H1 (cell line): ENCODE measurements around the gene PYGB. TPM values are rescaled to one million over a fixed set of nuclear protein-coding genes. Genes with fewer than 3 reads are reported as not detected.

Experiments used
- CTCF ChIA-PET: fragments of 300-600 bp; sonication (Branson Sonifier 250); formaldehyde crosslinking; loops from one replicate; lab custom pipeline; 2021; ENCODE audit not compliant: partially characterized antibody; lab: Charles Lee
- POLR2A ChIA-PET: fragments of 300-600 bp; sonication (Branson Sonifier 250); formaldehyde crosslinking; loops from one replicate; lab custom pipeline; 2021; ENCODE audit warnings: inconsistent platforms; ENCODE audit not compliant: partially characterized antibody; lab: Charles Lee
- DNase-seq, 2 experiments: peaks; one replicate each; pipeline versions ENCODE4 v3.0.0 to v3.0.0-alpha.2; 2010 to 2022; ENCODE audit warnings: low spot score in 2 of 2, low read depth in 1 of 2, mixed read lengths in 1 of 2
- FAIRE-seq: peaks from 2 replicates; lab custom pipeline; 2011; peaks lifted over from hg19 to GRCh38; lab: Jason Lieb, UNC
- H2AFZ ChIP-seq: 2 replicates; pipeline ENCODE4 v1.8.1; 2012; ENCODE audit warnings: low read length, inconsistent platforms
- H2AK5ac ChIP-seq: 2 replicates; pipeline ENCODE4 v1.6.1; 2013; ENCODE audit warnings: low read depth, low read length
- H2BK120ac ChIP-seq: replicated peaks from 2 replicates; pipeline ENCODE3; 2013; ENCODE audit warnings: low read depth, low read length, inconsistent platforms
- H2BK12ac ChIP-seq: 2 replicates; pipeline ENCODE4 v1.6.1; 2013; ENCODE audit warnings: low read depth, low read length
- H2BK15ac ChIP-seq: 2 replicates; pipeline ENCODE4 v1.6.1; 2013; ENCODE audit warnings: low read length
- H2BK20ac ChIP-seq: 2 replicates; pipeline ENCODE4 v1.6.1; 2013; ENCODE audit warnings: low read length
- H2BK5ac ChIP-seq: 2 replicates; pipeline ENCODE4 v1.6.1; 2013; ENCODE audit warnings: low read depth, low read length
- H3K14ac ChIP-seq: 2 replicates; pipeline ENCODE4 v1.6.1; 2013; ENCODE audit warnings: inconsistent platforms; ENCODE audit not compliant: insufficient read length
- H3K18ac ChIP-seq: 2 replicates; pipeline ENCODE4 v1.6.1; 2013; ENCODE audit warnings: low read length; ENCODE audit errors: extremely low read depth
- H3K23ac ChIP-seq: 2 replicates; pipeline ENCODE4 v1.6.1; 2013; ENCODE audit warnings: inconsistent platforms; ENCODE audit not compliant: insufficient read length
- H3K23me2 ChIP-seq: 2 replicates; pipeline ENCODE4 v1.6.1; 2013; ENCODE audit warnings: low read depth, low read length
- H3K27ac ChIP-seq: 2 replicates; pipeline ENCODE4 v1.6.1; 2011; ENCODE audit warnings: low read depth, low read length, inconsistent platforms
- H3K27me3 ChIP-seq, 4 experiments: replicated peaks in 1 of 4; 1 replicate in 1 of 4; 2 replicates in 3 of 4; pipeline versions ENCODE4 v1.6.1 to v1.8.1; 2011 to 2013; ENCODE audit warnings: low read length in 3 of 4, mild to moderate bottlenecking in 3 of 4, inconsistent platforms in 2 of 4, mixed read lengths in 2 of 4, moderate library complexity in 1 of 4; ENCODE audit not compliant: control insufficient read depth in 3 of 4, insufficient read depth in 3 of 4; ENCODE audit errors: extremely low read depth in 1 of 4
- H3K36me3 ChIP-seq, 4 experiments: 2 replicates each; pipeline versions ENCODE4 v1.6.1 to v1.8.1; 2011 to 2013; ENCODE audit warnings: mild to moderate bottlenecking in 4 of 4, low read length in 3 of 4, moderate library complexity in 2 of 4, control low read depth in 1 of 4, inconsistent platforms in 1 of 4; ENCODE audit not compliant: insufficient read depth in 4 of 4, control insufficient read depth in 2 of 4
- H3K4ac ChIP-seq: replicated peaks from 2 replicates; pipeline ENCODE3; 2013; ENCODE audit warnings: low read length, low read depth, mixed read lengths, inconsistent platforms; ENCODE audit not compliant: insufficient read length
- H3K4me1 ChIP-seq, 4 experiments: replicated peaks in 1 of 4; 1 replicate in 1 of 4; 2 replicates in 3 of 4; pipeline versions ENCODE4 v1.6.1 to v1.8.1; 2011 to 2013; ENCODE audit warnings: low read length in 3 of 4, inconsistent platforms in 2 of 4, mixed read lengths in 1 of 4; ENCODE audit not compliant: insufficient read depth in 4 of 4, control insufficient read depth in 3 of 4
- H3K4me2 ChIP-seq, 2 experiments: 2 replicates each; pipeline versions ENCODE4 v1.6.1 to v1.8.1; 2011 to 2013; ENCODE audit warnings: low read depth in 2 of 2, low read length in 2 of 2, control low read depth in 1 of 2, inconsistent platforms in 1 of 2, mild to moderate bottlenecking in 1 of 2; ENCODE audit not compliant: insufficient read depth in 1 of 2
- H3K4me3 ChIP-seq, 4 experiments: fragments of 200-600, 300-600 bp in 1 of 4; sonication (generic), shearing (Covaris generic), sonication (Bioruptor Twin) in 1 of 4; 2 replicates each; pipeline versions ENCODE4 v1.5.1 to v1.8.1; 2011 to 2016; ENCODE audit warnings: low read length in 4 of 4, low read depth in 3 of 4, control low read depth in 2 of 4, inconsistent platforms in 2 of 4, mild to moderate bottlenecking in 2 of 4, mixed read lengths in 1 of 4, moderate library complexity in 1 of 4; ENCODE audit not compliant: insufficient read depth in 2 of 4; ENCODE audit errors: extremely low read depth in 1 of 4
- H3K56ac ChIP-seq: replicated peaks from 2 replicates; pipeline ENCODE3; 2013; ENCODE audit warnings: low read depth, mild to moderate bottlenecking, mixed read lengths, low read length, inconsistent platforms; ENCODE audit not compliant: insufficient read length
- H3K79me1 ChIP-seq: 2 replicates; pipeline ENCODE4 v1.6.1; 2013; ENCODE audit warnings: low read depth, low read length, control low read depth
- H3K79me2 ChIP-seq, 2 experiments: 2 replicates each; pipeline versions ENCODE4 v1.6.1 to v1.8.1; 2012 to 2013; ENCODE audit warnings: low read length in 2 of 2, mild to moderate bottlenecking in 2 of 2, inconsistent platforms in 1 of 2; ENCODE audit not compliant: insufficient read depth in 2 of 2, control insufficient read depth in 1 of 2
- H3K9ac ChIP-seq, 4 experiments: replicated peaks in 1 of 4; 1 replicate in 1 of 4; 2 replicates in 3 of 4; pipeline versions ENCODE4 v1.6.1 to v1.8.1; 2011 to 2013; ENCODE audit warnings: low read depth in 3 of 4, low read length in 3 of 4, control low read depth in 2 of 4, mild to moderate bottlenecking in 2 of 4, moderate library complexity in 2 of 4, inconsistent platforms in 1 of 4; ENCODE audit errors: extremely low read depth in 1 of 4
- H3K9me3 ChIP-seq, 2 experiments: 2 replicates each; pipeline versions ENCODE4 v1.6.1 to v1.8.1; 2012 to 2013; ENCODE audit warnings: mild to moderate bottlenecking in 2 of 2, moderate library complexity in 2 of 2, control low read depth in 1 of 2, inconsistent platforms in 1 of 2, low read depth in 1 of 2, low read length in 1 of 2, mixed read lengths in 1 of 2; ENCODE audit not compliant: insufficient read depth in 2 of 2
- H4K20me1 ChIP-seq, 2 experiments: replicated peaks in 1 of 2; 2 replicates each; pipeline versions ENCODE3 to v1.8.1; 2011 to 2013; ENCODE audit warnings: inconsistent platforms in 2 of 2, low read length in 2 of 2, mild to moderate bottlenecking in 1 of 2; ENCODE audit not compliant: insufficient read depth in 2 of 2, control insufficient read depth in 1 of 2
- H4K5ac ChIP-seq: 2 replicates; pipeline ENCODE4 v1.6.1; 2013; ENCODE audit warnings: low read length, low read depth, mixed read lengths, inconsistent platforms; ENCODE audit not compliant: insufficient read length
- H4K8ac ChIP-seq: 2 replicates; pipeline ENCODE4 v1.8.0; 2013; ENCODE audit warnings: mild to moderate bottlenecking, moderate library complexity, low read length, inconsistent platforms; ENCODE audit not compliant: insufficient read depth; ENCODE audit errors: extremely low read depth
- H4K91ac ChIP-seq: replicated peaks from 2 replicates; pipeline ENCODE3; 2013; ENCODE audit warnings: low read length, mixed read lengths, inconsistent platforms; ENCODE audit not compliant: insufficient read length
- ASH2L ChIP-seq: fragments of 200-600, 300-600 bp; sonication (generic); IDR thresholded peaks from one replicate; pipeline ENCODE4 v1.7.1; 2017; ENCODE audit warnings: low read length
- CBX5 ChIP-seq: fragments of 300-800, 300-1000 bp; sonication (generic); IDR thresholded peaks from 2 replicates; pipeline ENCODE4 v1.7.1; 2016; ENCODE audit warnings: antibody characterized with exemption, low read length, low read depth
- CREB1 ChIP-seq: IDR thresholded peaks from 2 replicates; pipeline ENCODE4 v1.6.1; 2012; ENCODE audit warnings: inconsistent platforms
- SIX5 ChIP-seq: IDR thresholded peaks from 2 replicates; pipeline ENCODE4 v1.6.1; 2011; ENCODE audit warnings: mild to moderate bottlenecking, low read depth, low read length
- TEAD4 ChIP-seq: IDR thresholded peaks from 2 replicates; pipeline ENCODE4 v1.6.1; 2012; ENCODE audit warnings: low read depth, low read length, inconsistent platforms, mixed read lengths
- YY1 ChIP-seq: IDR thresholded peaks from 2 replicates; pipeline ENCODE4 v1.6.1; 2011; ENCODE audit warnings: low read depth, mild to moderate bottlenecking, low read length
- WGBS, 2 experiments: shearing (Covaris generic) in 1 of 2; methylation state at CpG; one replicate each; pipeline versions ENCODE4 v1.1.6 to v1.1.7; 2013 to 2015; ENCODE audit warnings: low lambda C conversion rate in 2 of 2, mixed read lengths in 2 of 2, inconsistent platforms in 1 of 2, low coverage in 1 of 2, missing lambda C conversion rate in 1 of 2; ENCODE audit not compliant: insufficient replicate concordance in 2 of 2, insufficient coverage in 1 of 2, insufficient read length in 1 of 2; ENCODE audit errors: extremely low coverage in 1 of 2, missing lambda C conversion rate in 1 of 2; 5-methylcytosine and 5-hydroxymethylcytosine counted together
- polyA plus RNA-seq, 7 experiments: library from polyadenylated mRNA; depleted of rRNA in 3 of 7; stranded (reverse) in 5 of 7; unstranded in 2 of 7; fragments of >200 nt in 5 of 7; fragments of 200-250 nt in 2 of 7; gene quantifications; 1 replicate in 5 of 7; 2 replicates in 1 of 7; 4 replicates in 1 of 7; pipeline versions ENCODE4 v1.2.1 to v1.2.3, GENCODE V29; 2011 to 2013; ENCODE audit warnings: missing spikeins in 2 of 7, mixed read lengths in 2 of 7
- total RNA-seq: library from RNA; stranded (reverse); fragmentation: NEBNext Ultra II Directional; extraction: Animal tissue kit (Norgen Biotek cat#: 25700); gene quantifications from 2 replicates; pipeline ENCODE4 v1.2.1, GENCODE V29; 2021

The PYGB gene
- total and polyA plus RNA-seq, 2 of the 8 experiments (the other 6 are each of a cell fraction or from before 2014, with no cell fraction given), result 26.6 to 56.0 TPM

DNA sequence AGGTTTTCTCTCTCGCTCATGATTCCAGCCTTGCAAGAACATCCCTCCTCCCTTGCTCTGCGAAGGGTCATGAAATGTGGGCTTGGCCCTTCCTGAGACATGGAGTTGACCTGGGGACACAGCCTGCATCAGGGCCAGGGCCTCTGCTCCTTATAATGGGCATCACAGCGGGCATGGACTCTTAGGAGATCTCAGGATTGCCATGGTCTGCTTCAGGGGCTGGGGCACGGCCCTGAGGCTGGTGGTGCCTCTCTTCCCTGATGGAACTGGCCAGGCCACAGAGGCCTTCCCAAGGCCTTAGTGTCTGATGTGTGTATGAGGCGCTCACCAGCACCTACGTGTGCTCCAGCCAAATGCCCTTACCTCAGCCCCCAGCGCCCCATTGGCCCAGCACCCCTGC lies 28.5 kb upstream of the PYGB start:
- H3K27ac ChIP-seq, result no peak overlapping the region
- H3K4me3 ChIP-seq, result no peak overlapping the region
- POLR2A ChIA-PET, result no interaction called here
- DNase-seq (no peak), FAIRE-seq (no peak)
- CTCF ChIA-PET, result interaction anchor here (1.0 to 2.9 kb wide), 4 partner anchors 12 to 137 kb away, joined by 3 to 6 read pairs (median 4); partner anchors contain the start of gene VSX1
- H3K4ac ChIP-seq, result no peak overlapping the region
- no peak overlapping the region for H3K18ac ChIP-seq
- TF ChIP-seq SIX5 (no peak), YY1 (no peak), TEAD4 (no peak), CREB1 (no peak), ASH2L (no peak), CBX5 (no peak)
- no peak overlapping the region for H3K9ac ChIP-seq
- no peak overlapping the region for H3K14ac ChIP-seq
- H3K79me2 ChIP-seq, result no peaks in the 10 kb centered on the region
- no peak overlapping the region for H2AFZ ChIP-seq
- H2AK5ac ChIP-seq, result no peak overlapping the region
- H3K36me3 ChIP-seq, result peaks cover 0 to 5% (median 0%) of the 10 kb centered on the region in 4 experiments; a peak in 2 of 8 replicates
- H4K5ac ChIP-seq, result no peak overlapping the region
- H2BK120ac ChIP-seq, result no peak overlapping the region
- H2BK15ac ChIP-seq, result no peak overlapping the region
- H3K27me3 ChIP-seq, result no peaks in the 10 kb centered on the region
- H3K23me2 ChIP-seq, result no peaks in the 10 kb centered on the region
- no peak overlapping the region for H2BK5ac ChIP-seq
- H4K8ac ChIP-seq, result no peak overlapping the region
- H2BK20ac ChIP-seq, result no peak overlapping the region
- no peaks in the 10 kb centered on the region for H3K79me1 ChIP-seq
- 93% methylated on average over 7 of the region's 7 CpGs; no CpG with 5 or more reads in 1 of the 2 experiments for WGBS, 2 experiments
- no peak overlapping the region for H3K56ac ChIP-seq
- H3K23ac ChIP-seq, result no peak overlapping the region
- H4K20me1 ChIP-seq, result peaks cover 2 to 7% of the 10 kb centered on the region in 2 experiments
- no peak overlapping the region for H3K4me2 ChIP-seq
- peaks cover 0 to 5% (median 2%) of the 10 kb centered on the region in 4 experiments; a peak in 2 of 7 replicates for H3K4me1 ChIP-seq
- no peaks in the 10 kb centered on the region for H3K9me3 ChIP-seq
- H2BK12ac ChIP-seq, result no peak overlapping the region
- H4K91ac ChIP-seq, result no peak overlapping the region
